Ectodermal cell (in vitro differentiated cells): ENCODE results near the gene SMO. TPM values are rescaled to one million over a fixed set of nuclear protein-coding genes. Genes with fewer than 3 reads are reported as not detected.
A peak's percentile ranks its signal among the peaks of the same experiment; 100 is the strongest.

Source experiments
- H3K27ac ChIP-seq: 2 replicates; pipeline ENCODE4 v1.7.0; 2013; ENCODE audit warnings: mild to moderate bottlenecking, low read depth, low read length; ENCODE audit not compliant: insufficient read depth, poor library complexity, severe bottlenecking
- H3K27me3 ChIP-seq: 2 replicates; pipeline ENCODE4 v1.7.0; 2013; ENCODE audit warnings: mild to moderate bottlenecking, low read length; ENCODE audit not compliant: insufficient read depth, control insufficient read depth, poor library complexity, severe bottlenecking
- H3K36me3 ChIP-seq: one replicate; pipeline ENCODE4 v1.7.0; 2013; ENCODE audit warnings: low read length; ENCODE audit not compliant: control insufficient read depth, insufficient read depth
- H3K4me1 ChIP-seq: one replicate; pipeline ENCODE4 v1.7.0; 2013; ENCODE audit warnings: low read length; ENCODE audit not compliant: control insufficient read depth, insufficient read depth
- H3K4me3 ChIP-seq: 2 replicates; pipeline ENCODE4 v1.7.0; 2013; ENCODE audit warnings: low read depth, low read length, control low read depth; ENCODE audit not compliant: insufficient read depth
- H3K9me3 ChIP-seq: 2 replicates; pipeline ENCODE4 v1.7.0; 2013; ENCODE audit warnings: mild to moderate bottlenecking, low read length, moderate library complexity; ENCODE audit not compliant: control insufficient read depth
- WGBS, 2 experiments: methylation state at CpG; one replicate each; pipeline ENCODE4 v1.1.7; 2013; ENCODE audit warnings: missing lambda C conversion rate in 2 of 2; 5-methylcytosine and 5-hydroxymethylcytosine counted together
- polyA plus RNA-seq, 4 experiments: library from polyadenylated mRNA; stranded (reverse); fragments of 50-300 nt; gene quantifications; one replicate each; pipeline ENCODE4 v1.2.3, GENCODE V29; 2013

SMO gene
- 115 TPM for polyA plus RNA-seq (2013, experiment 1 of 4)
- 122 TPM for polyA plus RNA-seq (2013, experiment 2 of 4)
- polyA plus RNA-seq (2013, experiment 3 of 4): 92.1 TPM
- 101 TPM for polyA plus RNA-seq (2013, experiment 4 of 4)

DNA sequence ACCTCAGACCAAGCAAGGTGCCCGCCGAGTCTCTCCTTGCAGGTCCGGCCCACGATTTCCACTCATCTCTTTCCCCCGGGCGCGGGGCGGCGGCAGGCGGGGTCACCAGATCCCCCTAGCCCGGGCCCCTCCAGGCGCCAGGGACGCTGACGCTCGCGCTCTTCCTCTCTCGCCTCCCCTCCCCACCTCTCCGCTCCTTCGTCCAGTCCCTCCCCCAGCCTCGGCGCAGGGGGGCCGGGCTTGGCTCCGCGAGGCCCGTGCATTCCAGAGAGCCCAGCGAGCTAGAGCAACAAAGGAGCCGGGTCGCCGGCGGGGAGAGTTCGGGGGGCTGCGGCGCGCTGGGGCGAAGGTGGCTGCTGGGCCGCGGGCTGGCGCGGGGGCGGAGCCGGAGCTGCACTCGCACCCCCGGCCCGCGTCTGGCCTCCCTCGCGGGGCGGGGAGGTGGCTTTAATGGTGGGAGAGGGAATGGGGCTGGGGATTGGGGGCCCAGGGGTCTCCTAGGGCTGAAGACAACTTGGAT is at the start of gene SMO:
Gene SMO (plus strand): TSS at position 262 of the 520 bp plus-strand sequence. CDS start 519 bp downstream, outside the sequence.
- 0 to 1% methylated on average over 48 of the region's 48 CpGs for WGBS, 2 experiments
- H3K27ac ChIP-seq: peak within 1 kb of the TSS; percentile 94

DNA sequence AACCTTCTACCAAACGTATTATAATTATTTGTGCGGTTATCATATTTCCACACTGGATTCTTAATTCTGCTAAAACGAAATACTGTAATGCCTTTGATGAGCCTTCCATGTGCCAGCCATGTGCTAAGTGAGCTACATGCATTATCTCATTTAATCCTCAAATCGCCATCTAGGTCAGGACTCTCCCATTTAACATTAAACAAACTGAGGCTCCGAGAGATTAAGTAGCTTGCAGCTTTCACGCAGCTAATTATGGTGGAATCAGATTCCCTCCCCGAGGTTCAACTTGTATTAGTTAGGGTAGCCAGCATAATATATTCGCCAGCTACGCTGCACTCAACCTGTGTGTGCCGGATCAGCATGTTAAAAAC is 44.7 kb upstream of the SMO start:
- Histone ChIP-seq H3K4me1 (peaks cover 9% of the 10 kb centered on the region), H3K4me3 (peak overlapping the region; percentile 65), H3K9me3 (no peaks in the 10 kb centered on the region), H3K27ac (no peak overlapping the region), H3K36me3 (no peaks in the 10 kb centered on the region), H3K27me3 (peaks cover 30% of the 10 kb centered on the region)
- 58 to 63% methylated on average over 10 of the region's 10 CpGs for WGBS, 2 experiments

More for the DNA sequence above, at the start of gene SMO:
- H3K4me3 ChIP-seq: peak within 1 kb of the TSS; percentile 91
- peaks cover 6% of the 10 kb centered on the region for H3K36me3 ChIP-seq
- H3K27me3 ChIP-seq: peaks cover 7% of the 10 kb centered on the region
- H3K4me1 ChIP-seq: peaks cover 5% of the 10 kb centered on the region
- no peaks in the 10 kb centered on the region for H3K9me3 ChIP-seq

DNA sequence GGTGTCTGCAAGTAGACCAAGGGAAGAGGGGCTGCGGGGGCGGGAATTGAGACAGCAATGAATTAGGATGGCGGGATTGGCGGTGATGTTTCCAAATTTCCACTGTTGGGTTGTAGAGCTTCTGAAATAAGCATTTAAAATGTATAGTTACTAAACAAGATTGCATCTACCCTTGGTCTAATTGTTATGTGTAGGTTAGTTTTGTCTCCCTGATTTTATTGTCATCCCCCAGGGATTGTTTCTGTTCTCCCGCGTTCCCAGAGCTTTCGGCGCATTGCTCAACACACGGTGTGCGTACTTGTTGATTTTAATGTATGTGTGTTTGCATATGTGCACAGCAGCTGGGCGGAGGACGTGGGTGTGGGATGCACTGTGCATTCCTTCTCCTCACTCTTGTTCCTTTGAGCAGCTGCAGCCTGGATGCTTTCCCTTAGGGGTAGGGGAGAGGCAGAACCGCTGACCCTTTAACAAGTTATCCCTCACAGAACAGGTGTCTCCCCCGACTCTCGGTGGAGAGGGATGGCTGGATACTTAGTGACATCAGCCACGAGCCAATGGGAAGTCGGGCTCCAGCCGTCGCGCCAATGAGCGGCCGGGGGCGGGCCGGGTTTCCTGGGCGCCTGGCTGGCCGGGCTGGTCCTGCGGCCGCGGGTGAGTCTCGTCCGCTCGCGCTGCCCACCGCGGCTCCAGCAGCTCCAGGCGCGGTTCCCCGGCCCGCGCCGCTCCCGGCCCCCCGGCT is 44.2 kb upstream of the SMO start, which contains the start of gene TSPAN33:
Gene TSPAN33 (plus strand): TSS at position 613 of the 739 bp plus-strand sequence. CDS start 274 bp downstream, outside the sequence.
- Histone ChIP-seq H3K27ac (no peak within 1 kb of the TSS), H3K36me3 (no peaks in the 10 kb centered on the region), H3K9me3 (no peaks in the 10 kb centered on the region), H3K4me3 (peak within 1 kb of the TSS; percentile 65), H3K4me1 (peaks cover 9% of the 10 kb centered on the region), H3K27me3 (peaks cover 30% of the 10 kb centered on the region)
- WGBS, 2 experiments: 2% methylated on average over 43 of the region's 43 CpGs

DNA sequence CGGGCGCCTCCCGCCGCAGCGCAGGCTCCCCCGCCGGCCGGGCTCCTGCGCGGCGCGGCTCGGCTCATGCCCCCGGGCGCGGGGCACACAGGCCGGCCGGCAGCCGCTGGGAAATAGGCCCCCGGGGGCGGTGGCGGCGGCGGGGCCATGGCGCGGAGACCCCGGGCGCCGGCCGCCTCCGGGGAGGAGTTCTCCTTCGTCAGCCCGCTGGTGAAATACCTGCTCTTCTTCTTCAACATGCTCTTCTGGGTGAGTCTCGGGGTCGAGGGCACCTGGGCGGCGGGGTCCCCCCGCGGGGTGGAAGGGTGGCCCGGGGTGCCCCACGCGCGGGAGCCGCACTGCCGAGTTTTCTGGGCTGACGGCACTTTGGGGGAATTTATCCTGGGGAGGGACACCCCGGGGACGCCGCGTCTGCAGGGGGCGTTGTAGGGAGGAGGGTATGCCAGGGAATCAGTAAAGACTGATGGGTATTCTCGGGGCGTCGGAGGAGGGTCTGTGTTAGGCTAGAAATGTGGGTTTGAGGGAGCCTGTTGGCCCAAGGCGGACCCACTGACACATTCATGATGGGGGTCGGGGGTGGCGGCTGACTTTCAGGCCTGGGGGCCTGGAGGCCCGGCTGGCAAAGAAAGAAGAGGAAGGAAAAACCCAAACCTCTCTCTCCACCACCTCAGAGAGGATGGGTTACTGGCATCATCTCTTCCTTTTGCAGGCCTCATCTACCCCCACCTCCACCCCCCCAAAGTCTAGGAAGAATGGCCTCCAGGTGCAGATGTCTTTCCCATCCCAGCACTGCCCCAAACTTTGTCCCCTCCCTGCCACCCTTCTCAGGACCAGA is 43.4 kb upstream of the SMO start:
- H3K27ac ChIP-seq: no peak overlapping the region
- peaks cover 30% of the 10 kb centered on the region for H3K27me3 ChIP-seq
- no peaks in the 10 kb centered on the region for H3K36me3 ChIP-seq
- WGBS, 2 experiments: 8 to 9% methylated on average over 58 of the region's 58 CpGs
- no peaks in the 10 kb centered on the region for H3K9me3 ChIP-seq
- peaks cover 9% of the 10 kb centered on the region for H3K4me1 ChIP-seq
- peak overlapping the region; percentile 65 for H3K4me3 ChIP-seq

DNA sequence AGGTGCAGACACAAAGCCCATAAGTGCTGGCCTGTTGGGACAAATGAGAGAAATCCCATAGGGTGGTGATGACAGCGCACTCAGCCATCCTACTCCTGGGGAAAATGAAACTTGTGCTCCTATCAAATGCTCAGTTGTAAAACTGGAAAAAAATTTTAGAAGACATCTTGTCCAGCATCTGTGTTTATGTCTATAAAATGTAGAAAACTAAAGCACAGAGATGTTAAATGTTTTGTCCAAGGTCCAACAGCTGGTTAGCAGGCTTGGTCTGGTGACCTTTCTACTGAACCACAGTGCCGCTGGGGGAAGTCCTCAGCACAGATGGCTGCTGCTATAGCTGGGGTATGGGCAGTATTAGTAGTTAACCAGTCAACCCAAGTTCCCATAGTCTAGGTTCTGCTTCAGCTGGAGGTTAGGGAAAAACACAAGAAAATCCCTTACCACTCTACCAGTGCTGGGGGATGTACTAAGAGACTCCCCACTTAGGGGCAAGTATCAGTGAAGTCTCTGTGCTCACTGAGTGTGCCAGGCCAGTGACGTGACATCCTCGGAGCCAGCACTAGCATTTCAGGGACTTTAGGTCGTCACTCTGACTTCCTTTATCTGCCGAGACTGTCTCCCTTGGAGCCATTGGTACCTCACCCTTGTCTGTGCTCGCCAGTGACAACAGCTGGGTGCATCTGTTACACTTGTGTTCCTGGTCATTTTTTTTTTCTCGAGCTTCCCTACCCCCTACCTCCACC is 42.0 kb upstream of the SMO start:
- Histone ChIP-seq H3K36me3 (no peaks in the 10 kb centered on the region), H3K9me3 (no peaks in the 10 kb centered on the region), H3K27me3 (peaks cover 30% of the 10 kb centered on the region), H3K27ac (no peak overlapping the region), H3K4me1 (peaks cover 12% of the 10 kb centered on the region), H3K4me3 (no peak overlapping the region)
- WGBS, 2 experiments: 89 to 90% methylated on average over 8 of the region's 8 CpGs

DNA sequence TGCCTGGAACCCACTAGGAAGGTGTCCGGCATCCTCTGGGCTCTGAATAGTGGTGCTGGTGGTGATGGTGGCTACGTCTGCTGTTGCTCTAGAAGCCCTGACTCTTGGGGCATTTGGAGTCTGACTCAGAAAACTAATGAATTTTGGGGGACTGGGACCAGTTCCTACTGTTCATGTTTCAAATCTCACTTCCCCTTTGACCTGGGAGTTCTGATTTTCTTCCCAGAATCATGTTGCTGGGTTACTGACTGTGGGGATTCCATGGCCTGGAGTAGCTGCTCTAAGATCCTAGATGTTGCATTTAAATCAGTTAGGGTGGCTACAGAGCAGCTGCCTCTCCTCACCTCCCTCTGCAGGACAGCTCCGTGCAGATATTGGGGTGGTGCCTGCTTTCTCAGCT is 40.7 kb upstream of the SMO start:
- 88 to 90% methylated on average over 3 of the region's 3 CpGs for WGBS, 2 experiments
- Histone ChIP-seq H3K9me3 (no peaks in the 10 kb centered on the region), H3K27ac (no peak overlapping the region), H3K4me1 (peaks cover 12% of the 10 kb centered on the region), H3K27me3 (peaks cover 25% of the 10 kb centered on the region), H3K4me3 (no peak overlapping the region), H3K36me3 (no peaks in the 10 kb centered on the region)

DNA sequence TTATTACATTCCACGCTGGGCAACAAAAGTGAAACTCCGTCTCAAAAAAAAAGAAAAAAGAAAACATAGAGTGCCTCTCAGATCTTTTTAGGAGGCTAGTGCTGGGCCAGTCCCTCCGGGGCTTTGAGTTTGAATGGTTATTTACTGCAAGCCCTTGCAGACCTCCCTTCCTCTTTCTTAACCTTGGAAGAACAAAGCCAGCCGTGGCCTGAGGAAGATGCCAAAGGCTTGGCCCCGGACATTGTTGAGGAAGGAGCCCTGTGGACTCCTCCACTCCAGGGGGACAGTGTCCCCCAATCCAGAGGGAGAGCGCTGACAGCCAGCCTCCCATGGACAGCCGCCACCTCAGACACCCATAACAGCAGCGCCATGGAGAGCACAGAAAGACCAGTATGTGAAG is 38.9 kb upstream of the SMO start:
- 82% methylated on average over 8 of the region's 8 CpGs for WGBS, 2 experiments
- peaks cover 8% of the 10 kb centered on the region for H3K27me3 ChIP-seq
- peaks cover 12% of the 10 kb centered on the region for H3K4me1 ChIP-seq

DNA sequence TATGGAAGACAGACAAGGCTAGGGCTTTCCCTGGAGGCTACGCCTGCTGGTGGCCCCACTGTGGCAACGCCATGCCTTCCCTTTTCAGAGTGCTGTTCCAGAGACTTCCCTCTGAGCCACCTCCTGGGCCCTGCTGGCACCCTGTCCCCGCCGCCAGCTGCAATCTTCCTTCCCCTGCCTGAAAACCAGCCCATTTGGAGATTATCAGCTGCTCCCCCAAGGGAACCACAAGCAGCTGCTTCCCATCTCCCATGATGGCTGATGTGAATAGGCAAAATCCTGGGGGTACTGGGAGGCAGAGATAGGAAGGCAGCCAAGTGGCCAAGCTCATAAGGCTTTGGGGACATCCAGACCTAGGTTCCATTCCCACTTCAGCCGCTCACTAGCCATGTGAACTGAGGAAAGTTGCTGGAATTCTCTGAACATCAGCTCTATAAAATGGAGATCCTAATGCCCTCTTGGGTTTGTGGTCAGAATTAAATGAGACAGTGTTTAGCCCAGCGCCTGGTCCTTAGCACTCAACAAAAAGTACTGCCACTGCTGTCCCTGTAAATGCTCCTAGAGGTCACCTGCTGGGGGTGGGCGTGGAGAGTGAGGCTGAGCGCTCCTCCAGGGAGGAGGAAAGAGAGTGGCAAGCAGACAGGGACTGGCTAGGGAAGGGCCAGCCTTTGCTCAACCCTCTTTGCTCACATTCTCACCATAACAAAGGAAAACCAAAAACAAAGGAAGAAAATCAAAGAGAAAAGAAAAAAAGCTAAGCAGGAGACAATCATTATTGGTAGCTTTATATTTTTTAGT is 38.0 kb upstream of the SMO start:
- H3K4me1 ChIP-seq: peaks cover 8% of the 10 kb centered on the region
- WGBS, 2 experiments: 53 to 60% methylated on average over 8 of the region's 8 CpGs
- no peaks in the 10 kb centered on the region for H3K9me3 ChIP-seq
- no peak overlapping the region for H3K4me3 ChIP-seq
- H3K27ac ChIP-seq: no peak overlapping the region
- peaks cover 2% of the 10 kb centered on the region for H3K27me3 ChIP-seq
- no peaks in the 10 kb centered on the region for H3K36me3 ChIP-seq

More for the DNA sequence above, 38.9 kb upstream of the SMO start:
- H3K27ac ChIP-seq: no peak overlapping the region
- H3K4me3 ChIP-seq: no peak overlapping the region
- no peaks in the 10 kb centered on the region for H3K9me3 ChIP-seq
- H3K36me3 ChIP-seq: no peaks in the 10 kb centered on the region

DNA sequence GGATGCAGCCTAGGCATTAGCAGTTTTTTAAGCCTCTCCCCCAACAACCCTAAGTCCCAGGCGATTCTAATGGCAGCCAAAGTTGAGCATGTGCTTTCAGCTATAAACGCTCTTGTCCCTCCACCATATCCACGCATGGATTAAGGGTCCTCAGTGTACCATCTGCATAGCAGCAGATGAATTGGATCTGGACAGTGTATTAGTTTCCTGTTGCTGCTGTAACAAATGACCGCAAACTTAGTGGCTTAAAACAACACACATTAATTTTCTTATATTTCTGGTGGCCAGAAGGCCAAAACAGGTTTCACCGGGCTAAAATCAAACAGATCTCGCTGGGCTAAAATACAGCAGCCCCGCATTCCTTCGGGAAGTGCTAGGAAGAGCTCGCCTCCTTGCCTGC is 30.8 kb upstream of the SMO start:
- H3K36me3 ChIP-seq: no peaks in the 10 kb centered on the region
- no peaks in the 10 kb centered on the region for H3K9me3 ChIP-seq
- no peak overlapping the region for H3K27ac ChIP-seq
- no peaks in the 10 kb centered on the region for H3K27me3 ChIP-seq
- 93 to 95% methylated on average over 9 of the region's 9 CpGs for WGBS, 2 experiments
- H3K4me1 ChIP-seq: peaks cover 7% of the 10 kb centered on the region
- no peak overlapping the region for H3K4me3 ChIP-seq
